Activated CD4-positive, CD25-positive, alpha-beta regulatory T cell treated with anti-CD3 and anti-CD28 coated beads, Interleukin-2, amount 50 U/mL, for 16 hours (primary cell): ENCODE measurements around the gene SVOPL.
A peak's percentile ranks its signal among the peaks of the same experiment; 100 is the strongest.
"Not testable (repeated sequence)": the region's sequence is repeated elsewhere in the genome, so short reads cannot be mapped to it uniquely, and the experiment has no call there.

Source experiments
- DNase-seq: peaks from one replicate; pipeline ENCODE4 v3.0.0-alpha.2; 2020; ENCODE audit warnings: low read depth, low spot score

The SVOPL gene

GRCh38 chr7:138700857-138701536, at the start of gene SVOPL:
Gene SVOPL (minus strand): TSS chr7:138701362. CDS start chr7:138679045, 22,317 bp downstream.
- no peak for DNase-seq

GRCh38 chr7:138750473-138750872, 49.3 kb upstream of the SVOPL start:
- no peak for DNase-seq

- no peak for DNase-seq
These were observed 48.8 kb upstream of the SVOPL start for GRCh38 chr7:138749960-138750359.

GRCh38 chr7:138748666-138749065, 47.5 kb upstream of the SVOPL start:
- no peak for DNase-seq

- DNase-seq = no peak
These were observed 44.9 kb upstream of the SVOPL start for GRCh38 chr7:138746073-138746472.

GRCh38 chr7:138745189-138745588, 44.0 kb upstream of the SVOPL start:
- DNase-seq = no peak

GRCh38 chr7:138741453-138741735, 40.2 kb upstream of the SVOPL start:
- no peak for DNase-seq

- no peak for DNase-seq
These were observed 38.7 kb upstream of the SVOPL start for GRCh38 chr7:138739859-138740258.

GRCh38 chr7:138738551-138739335, 37.6 kb upstream of the SVOPL start:
- DNase-seq = peak; percentile 57

- DNase-seq = no peak
These were observed 37.0 kb upstream of the SVOPL start for GRCh38 chr7:138738114-138738513.

GRCh38 chr7:138735399-138735798, 34.2 kb upstream of the SVOPL start:
- DNase-seq = no peak

GRCh38 chr7:138731733-138732132, 30.6 kb upstream of the SVOPL start:
- DNase-seq = not testable (repeated sequence)

- DNase-seq = no peak
These were observed 28.3 kb upstream of the SVOPL start for GRCh38 chr7:138729444-138729843.

- DNase-seq = no peak
These were observed 26.4 kb upstream of the SVOPL start for GRCh38 chr7:138727336-138728099.

GRCh38 chr7:138726288-138726687, 25.1 kb upstream of the SVOPL start:
- DNase-seq = no peak

- DNase-seq = no peak
These were observed 19.1 kb upstream of the SVOPL start for GRCh38 chr7:138720286-138720685.

- no peak for DNase-seq
These were observed 15.7 kb upstream of the SVOPL start for GRCh38 chr7:138716889-138717288.

- no peak for DNase-seq
These were observed 12.0 kb upstream of the SVOPL start for GRCh38 chr7:138713191-138713590.

- no peak for DNase-seq
These were observed 11.5 kb upstream of the SVOPL start for GRCh38 chr7:138712652-138713051.

- DNase-seq = no peak
These were observed 9.6 kb upstream of the SVOPL start for GRCh38 chr7:138710536-138711385.

GRCh38 chr7:138705167-138705566, 4.0 kb upstream of the SVOPL start:
- DNase-seq = no peak

- no peak for DNase-seq
These were observed 368 bp upstream of the SVOPL start for GRCh38 chr7:138701537-138701923.
